KBM-7 (cell line): ENCODE measurements around the gene ACAP1.

Source experiments
- DNase-seq: peaks from one replicate; pipeline ENCODE4 v3.0.0-alpha.2; 2015
- in situ Hi-C: fragments of 300-500 bp; cut with MboI; formaldehyde crosslinking; loops from 2 replicates; pipeline ENCODE4 v1.14.3; 2020; ENCODE audit warnings: low sequenced_read_pairs, low pct_unique_long_range_greater_than_20kb, mixed read lengths

Gene ACAP1

DNA sequence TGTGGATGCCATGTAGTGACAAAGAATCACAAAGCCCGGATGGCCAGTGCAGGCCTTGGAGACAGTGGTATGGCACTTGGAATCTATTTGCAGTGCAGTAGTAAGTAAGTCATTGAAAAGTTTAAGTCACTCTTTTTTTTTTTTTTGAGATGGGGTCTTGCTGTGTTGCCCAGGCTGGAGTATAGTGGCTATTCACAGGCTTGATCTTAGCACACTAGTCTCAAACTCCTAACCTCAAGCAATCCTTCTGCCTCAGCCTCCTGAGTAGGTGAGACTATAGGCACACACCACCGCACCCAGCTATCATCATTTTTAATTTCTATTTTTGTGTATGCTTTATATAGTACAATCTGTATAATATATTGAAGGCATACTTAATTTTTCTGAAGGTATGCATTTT lies 62.3 kb downstream of the ACAP1 start:
- no peak for DNase-seq
- in situ Hi-C loops: no loop called here
